ENCODE results near the gene PBX4.
A peak's percentile ranks its signal among the peaks of the same experiment; 100 is the strongest.
"Not testable (repeated sequence)": the region's sequence is repeated elsewhere in the genome, so short reads cannot be mapped to it uniquely, and the experiment has no call there.

The PBX4 gene, protein sequence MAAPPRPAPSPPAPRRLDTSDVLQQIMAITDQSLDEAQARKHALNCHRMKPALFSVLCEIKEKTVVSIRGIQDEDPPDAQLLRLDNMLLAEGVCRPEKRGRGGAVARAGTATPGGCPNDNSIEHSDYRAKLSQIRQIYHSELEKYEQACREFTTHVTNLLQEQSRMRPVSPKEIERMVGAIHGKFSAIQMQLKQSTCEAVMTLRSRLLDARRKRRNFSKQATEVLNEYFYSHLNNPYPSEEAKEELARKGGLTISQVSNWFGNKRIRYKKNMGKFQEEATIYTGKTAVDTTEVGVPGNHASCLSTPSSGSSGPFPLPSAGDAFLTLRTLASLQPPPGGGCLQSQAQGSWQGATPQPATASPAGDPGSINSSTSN

DNA sequence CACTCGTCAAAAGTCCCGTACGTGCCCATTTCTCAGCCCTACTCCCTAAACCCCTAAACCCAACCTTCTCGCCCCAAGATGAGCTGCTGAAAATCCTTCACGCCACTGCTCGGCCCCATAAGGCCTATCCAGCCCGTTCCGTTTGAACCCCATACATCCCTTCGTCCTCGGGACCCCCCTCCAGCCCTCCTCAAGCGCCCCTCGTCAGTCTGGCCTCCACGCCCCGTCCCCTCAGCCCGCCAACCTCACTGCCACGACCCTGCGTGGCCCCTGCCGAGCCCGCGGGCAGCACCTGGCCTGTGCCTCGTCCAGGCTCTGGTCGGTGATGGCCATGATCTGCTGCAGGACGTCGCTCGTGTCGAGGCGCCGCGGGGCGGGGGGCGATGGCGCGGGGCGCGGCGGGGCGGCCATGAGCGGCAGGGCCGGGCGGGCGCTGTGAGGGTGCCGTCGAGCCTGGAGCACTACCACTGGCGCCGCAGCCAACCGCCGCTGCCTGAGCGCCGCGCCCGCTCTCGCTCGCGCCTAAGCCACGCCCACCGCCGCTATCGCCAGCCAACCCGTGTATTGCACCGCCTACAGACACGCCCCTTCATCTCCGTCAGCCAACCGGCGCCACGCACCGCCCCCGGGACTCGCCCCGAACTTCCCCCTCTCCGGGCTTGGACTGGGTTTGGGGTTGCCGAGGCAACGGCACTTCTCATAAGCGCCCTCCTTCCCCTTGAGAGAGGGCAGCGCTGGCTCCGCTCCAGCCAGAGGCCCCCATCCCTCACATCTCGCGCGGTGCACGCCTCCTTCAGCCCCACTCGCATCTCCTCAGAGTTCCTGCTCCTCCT lies at the start of gene PBX4:
PBX4 (minus strand) TSS at position 469 of the 833 bp plus-strand sequence; CDS start at position 411, 58 bp downstream.
- peak; percentile 93 for DNase-seq

- not testable (repeated sequence) for DNase-seq
Observed at GRCh38 chr19:19665420-19665948, 47.0 kb upstream of the PBX4 start.

DNA sequence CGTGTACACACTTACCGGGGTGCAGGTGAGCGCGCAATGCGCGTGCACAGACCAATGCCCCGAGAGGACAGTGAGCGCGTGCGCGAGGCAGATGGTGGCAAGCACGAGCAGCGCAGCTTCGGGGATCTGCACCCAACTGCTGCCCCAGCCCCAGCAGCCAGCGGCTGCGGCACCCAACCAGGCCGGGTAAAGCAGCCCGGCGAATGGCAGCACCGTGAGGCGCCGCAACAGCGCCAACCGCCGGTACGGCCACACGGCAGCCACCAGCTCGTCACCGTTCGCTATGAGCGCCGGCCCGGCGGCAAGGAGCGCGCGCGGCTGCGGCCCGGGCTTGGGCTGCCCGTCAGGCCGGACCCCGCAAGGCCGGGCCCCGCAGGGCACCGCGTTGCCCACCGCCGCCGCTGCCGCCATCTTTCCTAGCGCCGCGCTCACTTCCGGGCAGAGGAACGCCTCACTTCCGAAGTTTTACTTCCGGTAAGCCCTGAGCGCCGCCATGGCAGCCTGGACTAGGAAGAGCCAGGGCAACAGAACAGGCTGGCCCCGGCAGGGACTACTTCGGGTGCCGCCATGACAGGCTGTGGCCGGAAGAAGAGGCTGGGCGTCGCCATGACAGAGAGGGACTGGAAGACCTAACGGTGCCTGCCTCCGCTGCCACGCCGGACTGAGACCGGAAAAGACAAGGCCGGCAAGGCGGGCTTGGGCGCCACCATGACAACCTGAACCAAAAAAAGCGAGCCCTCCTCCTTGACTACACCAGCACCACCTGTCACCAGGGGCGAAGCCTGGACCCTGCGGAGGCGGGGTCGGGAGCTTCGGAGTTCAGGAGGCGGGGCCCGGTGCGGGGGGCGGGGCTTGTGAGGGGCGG lies 45.0 kb upstream of the PBX4 start, which contains the start of gene ATP13A1:
ATP13A1 (minus strand) TSS at position 421 of the 865 bp plus-strand sequence; CDS start at position 411, 10 bp downstream.
- DNase-seq, result peak; percentile 97

- no peak for DNase-seq
Observed at GRCh38 chr19:19662871-19663255, 44.4 kb upstream of the PBX4 start.

DNA sequence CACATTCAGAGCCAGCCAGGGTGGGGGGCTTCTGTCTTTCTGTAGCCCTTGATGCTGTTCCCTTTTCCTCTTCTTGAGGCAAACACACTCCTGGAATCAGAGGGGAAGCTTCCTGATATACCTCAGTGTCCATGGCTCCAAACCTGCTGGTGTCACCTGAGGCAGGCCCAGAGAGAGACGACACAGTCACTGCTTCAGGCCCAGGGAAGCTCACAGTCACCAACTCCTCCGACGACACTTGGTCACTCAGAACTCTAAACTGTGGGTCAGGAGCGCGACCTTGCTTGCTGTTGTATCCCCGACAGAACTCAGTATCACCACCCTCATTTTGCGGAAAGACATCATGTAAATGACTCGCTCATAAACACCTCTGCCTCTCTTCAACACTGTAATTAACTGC lies 43.9 kb upstream of the PBX4 start:
- no peak for DNase-seq

GRCh38 chr19:19661675-19662251 lies 43.3 kb upstream of the PBX4 start:
- no peak for DNase-seq

DNA sequence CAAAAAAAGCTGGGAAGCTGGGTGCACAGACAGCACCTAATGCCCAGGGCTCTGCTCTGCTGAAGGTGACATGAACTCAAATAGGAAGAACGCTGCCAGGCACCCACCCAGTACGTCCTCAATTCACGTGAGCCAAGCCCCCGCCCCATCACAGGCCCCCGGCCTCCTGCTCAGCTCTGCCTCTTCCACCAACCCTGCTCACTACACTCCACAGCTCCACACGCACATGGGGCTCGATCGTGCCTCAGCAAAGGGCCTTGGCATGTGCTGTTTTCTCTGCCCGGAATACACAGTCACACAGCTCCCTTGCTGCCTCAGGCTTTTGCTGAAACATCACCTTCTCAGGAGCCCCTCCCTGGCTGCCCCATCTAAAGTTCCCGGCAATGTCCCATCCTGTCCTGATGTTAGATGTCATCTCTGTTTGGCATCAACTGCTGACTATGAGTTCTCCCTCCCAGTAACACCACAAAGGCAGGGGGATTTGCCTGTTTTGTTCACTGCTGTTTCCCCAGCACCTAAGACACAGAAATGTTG lies 42.7 kb upstream of the PBX4 start:
- DNase-seq, result no peak

DNA sequence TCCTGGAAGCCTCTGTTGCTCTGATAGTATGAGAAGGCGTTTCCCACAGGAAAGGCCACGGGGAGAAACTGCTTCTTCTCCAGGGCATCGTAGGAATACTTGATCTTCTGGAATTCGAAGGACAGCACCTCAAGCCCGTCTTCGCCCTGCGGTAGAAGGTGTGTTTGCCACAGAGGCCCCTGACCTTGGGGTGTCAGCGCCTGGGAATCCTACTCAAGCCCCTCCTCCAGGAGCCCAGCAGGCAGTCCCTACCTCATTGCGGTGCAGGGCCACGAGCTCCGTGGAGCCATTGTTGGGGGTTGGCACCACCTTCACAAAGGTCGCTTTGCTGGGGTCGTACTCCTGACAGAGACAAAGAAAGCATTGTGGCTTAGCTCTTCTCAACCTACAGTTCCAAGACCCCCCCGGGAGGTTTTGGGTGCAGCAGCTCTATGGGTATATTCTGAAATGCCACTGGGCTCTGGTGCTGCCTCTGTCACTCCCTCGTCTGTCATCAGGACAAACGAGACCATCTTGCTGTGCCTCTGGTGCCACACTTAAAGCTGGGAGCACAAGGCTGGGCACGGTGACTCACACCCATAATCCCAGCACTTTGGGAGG lies 41.3 kb upstream of the PBX4 start:
- no peak for DNase-seq

GRCh38 chr19:19657397-19657783 lies 38.9 kb upstream of the PBX4 start:
- DNase-seq, result no peak

- DNase-seq, result no peak
Observed at GRCh38 chr19:19656451-19657396, 38.2 kb upstream of the PBX4 start.

DNA sequence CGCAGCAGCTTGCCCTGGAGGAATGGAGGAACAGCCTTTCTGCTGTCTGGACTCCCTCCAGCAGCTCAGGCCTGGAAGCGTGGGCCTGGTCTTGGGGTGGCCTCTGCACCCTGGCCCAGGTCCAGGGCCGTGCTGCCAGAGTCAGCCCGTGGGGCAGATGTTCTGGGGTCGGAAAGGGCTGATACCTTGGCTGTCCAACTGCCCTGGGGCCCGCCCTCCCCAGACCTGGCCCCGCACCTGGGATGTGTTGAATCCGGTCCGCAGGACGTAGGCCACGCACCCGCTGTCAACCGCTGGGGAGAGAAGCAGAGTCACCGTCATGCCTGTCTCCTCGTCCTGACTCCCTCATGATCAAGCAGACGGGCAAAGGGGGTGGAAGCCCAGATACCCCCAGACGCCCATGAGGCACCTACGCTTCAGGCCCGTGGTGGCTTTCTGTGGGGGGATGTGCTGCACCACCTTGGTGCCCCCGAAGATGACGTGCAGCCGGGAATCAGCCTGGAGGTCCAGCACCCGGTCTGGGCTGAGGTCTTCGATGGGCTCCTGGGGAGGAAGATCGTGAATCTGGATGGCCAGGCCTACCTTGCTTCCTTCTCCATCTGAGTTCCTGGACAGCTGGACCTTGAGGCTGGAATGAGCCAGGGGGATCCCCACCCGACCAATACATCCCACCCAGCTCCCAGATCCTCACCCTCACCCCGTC lies 37.3 kb upstream of the PBX4 start:
- DNase-seq, result no peak

DNA sequence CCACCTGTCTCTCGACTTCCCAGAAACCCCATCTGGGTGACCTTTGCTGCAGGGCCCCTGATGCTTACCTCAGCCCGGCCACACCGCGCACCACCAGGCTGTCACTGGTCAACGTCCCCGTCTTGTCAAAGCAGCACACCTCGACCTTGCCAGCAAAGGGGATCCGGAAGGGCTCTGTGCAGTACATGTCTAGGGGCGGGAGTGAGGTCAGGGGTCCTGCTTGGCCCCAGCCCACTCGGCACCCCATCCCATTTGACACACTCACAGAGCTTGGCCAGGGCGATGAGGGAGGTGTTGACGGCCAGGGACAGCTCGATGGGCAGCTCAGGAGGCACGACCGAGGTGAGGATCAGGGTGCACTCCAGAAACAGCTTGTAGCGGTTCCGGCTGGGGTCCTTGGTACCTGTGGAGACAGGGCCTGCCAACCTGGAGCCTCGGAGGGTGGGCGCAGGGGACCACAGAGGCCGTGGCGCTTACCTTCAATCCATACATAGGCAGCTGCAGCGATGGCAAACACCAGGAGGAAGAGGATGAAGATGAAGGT lies 36.6 kb upstream of the PBX4 start:
- no peak for DNase-seq

- no peak for DNase-seq
Observed at GRCh38 chr19:19654441-19654840, 36.0 kb upstream of the PBX4 start.

- no peak for DNase-seq
Observed at GRCh38 chr19:19653597-19654147, 35.2 kb upstream of the PBX4 start.

DNA sequence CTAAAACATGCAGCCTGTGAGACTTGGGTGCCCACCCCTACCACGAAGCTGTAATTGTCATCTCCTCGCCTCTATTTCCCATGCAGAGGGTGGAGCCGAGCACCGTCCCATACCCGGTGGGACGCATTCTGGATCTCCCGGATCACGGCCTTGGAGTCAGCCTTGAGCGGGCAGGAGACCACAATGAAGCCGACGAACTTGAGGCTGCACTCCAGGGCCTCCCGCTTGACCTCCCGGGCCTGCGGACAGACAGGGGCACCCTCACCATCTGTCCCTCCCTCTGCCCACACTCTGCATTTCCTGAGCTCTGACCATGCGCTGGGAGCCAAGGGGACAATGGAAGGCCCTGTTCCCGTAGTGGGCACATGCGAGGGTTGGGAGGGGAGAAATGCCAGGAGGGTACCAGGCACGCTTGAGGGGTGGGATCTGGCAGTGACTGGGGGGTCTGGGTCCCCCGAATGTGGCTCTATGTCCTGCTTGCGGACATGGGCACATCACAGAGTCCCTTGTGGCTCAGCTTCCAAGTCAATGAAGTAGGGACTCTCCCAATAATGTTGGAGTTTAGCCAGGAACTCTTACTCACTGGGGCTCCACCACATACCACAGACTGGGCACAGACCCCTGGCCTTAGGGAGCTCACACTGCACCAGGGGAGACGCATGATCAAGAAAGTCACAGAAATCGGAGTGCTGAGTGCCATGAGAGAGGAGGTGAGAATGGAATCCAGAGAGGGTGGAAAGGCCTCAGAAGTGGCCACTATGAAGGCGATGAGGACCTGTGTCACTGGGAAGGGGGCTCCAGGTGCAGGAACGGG lies 34.2 kb upstream of the PBX4 start:
- no peak for DNase-seq

GRCh38 chr19:19651076-19651475 lies 32.6 kb upstream of the PBX4 start:
- DNase-seq, result no peak

DNA sequence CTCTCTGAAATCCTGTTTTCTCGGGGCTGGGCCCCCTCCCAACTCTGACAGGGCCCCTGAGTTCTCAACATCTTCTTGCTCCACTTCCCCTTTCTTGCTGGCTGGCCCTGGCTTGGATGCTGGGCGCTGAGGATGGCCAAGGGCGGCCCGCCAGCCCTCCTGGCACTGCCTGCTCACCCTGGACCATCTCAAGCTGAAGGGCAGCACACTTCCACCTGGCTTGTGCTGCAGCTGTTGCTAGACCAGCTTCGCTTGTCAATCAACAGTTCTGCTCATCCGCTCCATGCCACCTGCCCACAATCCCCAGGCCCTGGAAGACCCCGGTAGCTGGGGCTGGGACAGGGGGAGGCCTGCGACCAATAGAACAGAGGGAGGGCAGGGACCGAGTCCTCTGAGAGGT lies 31.8 kb upstream of the PBX4 start:
- DNase-seq, result no peak

- DNase-seq, result no peak
Observed at GRCh38 chr19:19649580-19649995, 31.1 kb upstream of the PBX4 start.

Data from NCI-H2107 (cell line).